ENCODE measurements around the gene ZEB2. TPM values are rescaled to one million over a fixed set of nuclear protein-coding genes. Genes with fewer than 3 reads are reported as not detected.

The ZEB2 gene
- total RNA-seq, 1 experiment from 2014 or later, result 1.1 TPM

GRCh38 chr2:144350151-144350802 is 169.6 kb downstream of the ZEB2 start:
- Histone ChIP-seq H3K4me1 (ENCODE audit: control insufficient read depth, insufficient read depth, low read length) (no peaks in the 10 kb centered on the region; the same call in 1 of the 2 replicates), H3K4me3 (ENCODE audit: low read depth in 2 of 2, low read length in 2 of 2) (no peak overlapping the region), H3K9me3 (ENCODE audit: control insufficient read depth, insufficient read depth, low read depth, low read length) (no peaks in the 10 kb centered on the region), H3K36me3 (ENCODE audit: control insufficient read depth, insufficient read depth, low read length) (no peaks in the 10 kb centered on the region), H3K27me3 (ENCODE audit: control insufficient read depth, insufficient read depth, low read length) (no peaks in the 10 kb centered on the region), H3K27ac (ENCODE audit: low read length) (no peak overlapping the region)
- no TSS peak for BruUV-seq (replicated peaks)
- ChIA-PET POLR2A (interaction anchor here (0.6 to 0.7 kb wide), 3 partner anchors 10 to 220 kb away, joined by 3 read pairs; no protein-coding TSS in a partner anchor), CTCF (no interaction called here)
- intact Hi-C loops (cut with micrococcal nuclease; ENCODE audit: unreplicated experiment), result no loop called here
- in situ Hi-C loops (cut with HindIII; ENCODE audit: low pct_unique_long_range_greater_than_20kb, low sequenced_read_pairs), result no loop called here
- no peak for ATAC-seq
- TF ChIP-seq TCF7L2 (IDR thresholded peaks at IDR 0.05; ENCODE audit: low read depth, low read length), result no peak
- no peak for TF ChIP-seq SIN3A (IDR thresholded peaks at IDR 0.05; ENCODE audit: borderline replicate concordance, insufficient read depth, low read depth, low read length)
- no peak for TF ChIP-seq POLR2AphosphoS5 (IDR thresholded peaks at IDR 0.05; ENCODE audit: low read depth, low read length)
- TF ChIP-seq CTCF (IDR thresholded peaks at IDR 0.05), result no peak
- TF ChIP-seq REST (IDR thresholded peaks at IDR 0.05; ENCODE audit: insufficient read depth in 1 of 2, low read depth in 2 of 2, low read length in 1 of 2), result no peak
- no peak for DNase-seq (ENCODE audit: low read depth, low spot score)

GRCh38 chr2:144349674-144350073 is 170.2 kb downstream of the ZEB2 start:
- in situ Hi-C loops (cut with HindIII; ENCODE audit: low pct_unique_long_range_greater_than_20kb, low sequenced_read_pairs) (no loop called here), intact Hi-C loops (cut with micrococcal nuclease; ENCODE audit: unreplicated experiment) (no loop called here)
- no peak overlapping the region for H3K27ac ChIP-seq (ENCODE audit: low read length)
- ChIA-PET CTCF (no interaction called here), POLR2A (interaction anchor here (0.6 to 0.7 kb wide), 3 partner anchors 10 to 219 kb away, joined by 3 read pairs; no protein-coding TSS in a partner anchor)
- TF ChIP-seq TCF7L2 (IDR thresholded peaks at IDR 0.05; ENCODE audit: low read depth, low read length) (no peak), REST (IDR thresholded peaks at IDR 0.05; ENCODE audit: insufficient read depth in 1 of 2, low read depth in 2 of 2, low read length in 1 of 2) (no peak), SIN3A (IDR thresholded peaks at IDR 0.05; ENCODE audit: borderline replicate concordance, insufficient read depth, low read depth, low read length) (no peak), CTCF (IDR thresholded peaks at IDR 0.05) (no peak), POLR2AphosphoS5 (IDR thresholded peaks at IDR 0.05; ENCODE audit: low read depth, low read length) (no peak)
- H3K36me3 ChIP-seq (ENCODE audit: control insufficient read depth, insufficient read depth, low read length), result no peaks in the 10 kb centered on the region
- no peaks in the 10 kb centered on the region for H3K27me3 ChIP-seq (ENCODE audit: control insufficient read depth, insufficient read depth, low read length)
- no peak overlapping the region for H3K4me3 ChIP-seq (ENCODE audit: low read depth in 2 of 2, low read length in 2 of 2)
- DNase-seq (ENCODE audit: low read depth, low spot score) (no peak), ATAC-seq (no peak)
- BruUV-seq (replicated peaks), result no TSS peak
- no peaks in the 10 kb centered on the region for H3K9me3 ChIP-seq (ENCODE audit: control insufficient read depth, insufficient read depth, low read depth, low read length)
- H3K4me1 ChIP-seq (ENCODE audit: control insufficient read depth, insufficient read depth, low read length), result no peaks in the 10 kb centered on the region; the same call in 1 of the 2 replicates

Data from Panc1 (cell line).